Fibroblast of peridontal ligament (primary cell): ENCODE measurements around the gene PLXDC2.
"Not testable (repeated sequence)": the region's sequence is repeated elsewhere in the genome, so short reads cannot be mapped to it uniquely, and the experiment has no call there.

Experiments
- DNase-seq: peaks from one replicate; pipeline ENCODE4 v3.0.0-alpha.2; 2010; ENCODE audit errors: extremely low read depth

Gene PLXDC2

DNA sequence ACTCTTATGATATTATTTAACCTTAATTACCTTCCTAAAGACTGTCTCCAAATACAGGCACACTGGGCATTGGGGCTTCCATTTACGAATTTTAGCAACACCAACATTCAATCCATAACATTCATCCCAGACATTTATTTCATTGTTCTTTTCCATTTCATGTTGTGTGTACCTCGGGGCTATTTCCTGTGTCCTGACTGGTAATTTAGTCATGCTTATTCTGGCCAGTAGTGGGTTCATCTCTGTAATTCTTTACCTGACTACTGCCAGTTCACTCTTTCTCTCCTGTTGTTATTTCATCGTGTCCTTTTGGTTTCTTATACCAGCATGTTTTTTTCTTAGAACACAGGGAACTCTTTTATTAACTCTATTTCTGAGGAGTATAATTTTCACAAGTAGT, 225.7 kb downstream of the PLXDC2 start:
- DNase-seq = no peak

DNA sequence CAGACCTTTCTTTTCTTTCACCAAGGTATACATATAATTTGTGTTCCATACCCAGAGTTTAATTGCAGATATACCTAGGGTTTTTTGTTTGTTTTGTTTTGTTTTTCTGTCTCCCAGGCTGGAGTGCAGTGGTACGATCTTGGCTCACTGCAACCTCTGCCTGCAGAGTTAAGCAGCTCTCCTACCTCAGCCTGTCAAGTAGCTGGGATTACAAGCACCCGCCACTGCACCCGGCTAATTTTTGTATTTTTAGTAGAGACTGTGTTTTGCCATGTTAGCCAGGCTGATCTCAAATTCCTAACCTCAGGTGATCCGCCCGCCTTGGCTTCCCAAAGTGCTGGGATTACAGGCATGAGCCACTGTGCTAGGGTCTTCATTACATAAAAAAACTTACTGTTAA, 228.9 kb downstream of the PLXDC2 start:
- DNase-seq = not testable (repeated sequence)

DNA sequence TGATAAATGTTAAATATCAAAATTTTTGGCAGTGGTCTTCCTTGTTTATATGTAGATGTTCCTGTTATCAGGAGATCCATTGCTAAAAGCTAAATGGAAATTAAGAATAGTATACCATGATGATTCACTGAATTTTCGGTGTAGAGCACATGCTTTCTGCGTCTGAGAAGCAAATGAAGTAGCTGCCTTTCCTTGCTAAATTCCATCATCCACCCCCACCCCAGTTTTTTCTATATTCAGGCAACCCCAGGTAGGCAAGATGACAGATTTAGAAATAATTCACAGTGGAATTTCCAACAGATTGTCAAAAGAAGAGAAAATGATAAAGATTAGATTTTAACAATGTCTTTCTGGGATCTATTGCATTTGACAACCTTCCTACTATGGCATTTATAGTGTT, 231.9 kb downstream of the PLXDC2 start:
- no peak for DNase-seq

DNA sequence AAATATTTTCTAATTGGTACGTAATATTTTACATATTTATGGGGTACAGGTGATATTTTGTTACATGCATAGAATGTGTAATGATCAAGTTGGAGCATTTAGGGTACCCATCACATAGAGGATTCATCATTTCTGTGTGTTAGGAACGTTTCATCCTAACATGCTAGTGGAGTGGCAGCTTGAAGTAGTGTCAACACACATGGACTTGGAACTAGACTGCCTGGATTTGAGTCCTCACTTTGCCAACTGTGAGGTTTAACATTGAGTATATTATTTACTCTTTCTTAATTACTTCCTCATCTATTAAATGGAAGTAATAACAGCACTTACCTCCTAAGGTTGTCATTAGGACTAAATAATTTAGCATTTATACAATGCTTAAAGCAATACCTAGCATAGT, 241.9 kb downstream of the PLXDC2 start:
- DNase-seq = no peak

GRCh38 chr10:20059084-20059835, 243.0 kb downstream of the PLXDC2 start:
- DNase-seq = no peak

DNA sequence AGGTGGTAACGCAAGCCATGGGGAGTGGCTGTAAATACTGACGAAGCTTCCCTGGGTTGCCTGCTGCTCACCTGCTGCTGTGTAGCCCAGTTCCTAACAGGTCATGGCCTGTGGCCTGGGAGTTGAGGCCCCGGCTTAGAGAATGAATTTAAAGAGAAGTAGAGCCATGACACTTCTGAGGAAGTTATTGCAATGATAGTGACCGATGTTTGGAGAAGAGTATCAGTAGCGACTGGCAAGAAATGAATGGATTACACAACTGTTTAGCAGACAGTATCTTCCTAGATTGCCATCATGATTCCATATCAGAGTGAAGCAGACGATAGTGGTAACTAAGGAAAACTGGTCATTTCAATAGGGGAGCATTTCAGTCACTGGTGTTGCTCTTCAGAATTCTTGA, 249.6 kb downstream of the PLXDC2 start:
- no peak for DNase-seq

GRCh38 chr10:20073167-20073566, 256.9 kb downstream of the PLXDC2 start:
- DNase-seq = no peak

DNA sequence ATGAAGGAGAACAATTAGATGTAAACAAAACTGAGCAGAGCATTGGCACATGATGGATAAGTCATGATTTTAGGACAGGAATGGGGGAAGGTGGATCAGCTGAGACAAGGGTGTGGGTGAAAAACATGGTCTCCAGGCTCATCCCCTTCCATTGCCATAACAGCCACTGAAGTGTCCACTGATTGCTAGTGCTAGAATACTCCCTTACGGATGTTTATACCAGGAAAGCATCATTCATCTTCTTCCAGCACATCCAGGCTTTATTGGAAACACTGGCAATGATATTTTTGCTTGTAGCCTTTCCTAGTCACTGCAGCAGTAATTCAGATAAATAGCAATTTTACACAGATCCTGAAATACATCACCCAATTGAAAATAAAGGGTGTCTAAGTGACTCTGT, 259.5 kb downstream of the PLXDC2 start:
- no peak for DNase-seq

GRCh38 chr10:20084451-20084850, 268.2 kb downstream of the PLXDC2 start:
- DNase-seq = no peak

DNA sequence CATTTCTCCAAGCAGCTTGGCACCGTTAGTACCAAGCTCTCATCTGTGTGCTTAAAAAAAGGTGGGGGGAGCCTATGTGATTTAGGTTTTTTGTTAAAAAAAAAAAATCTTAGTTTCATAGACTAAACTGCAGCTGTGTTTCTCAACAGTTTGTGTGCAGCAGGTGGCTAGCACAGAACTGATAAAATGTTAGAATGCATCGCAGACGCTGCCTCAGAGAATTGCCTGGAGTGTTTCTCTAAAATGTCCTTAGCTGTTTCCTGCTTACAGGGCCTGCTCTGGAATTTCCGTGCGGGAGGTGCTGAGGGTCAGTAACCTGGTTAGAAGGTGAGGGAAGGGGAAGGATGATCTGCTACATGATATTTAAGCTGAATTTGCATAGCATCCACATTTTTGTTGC, 268.9 kb downstream of the PLXDC2 start:
- DNase-seq = no peak

DNA sequence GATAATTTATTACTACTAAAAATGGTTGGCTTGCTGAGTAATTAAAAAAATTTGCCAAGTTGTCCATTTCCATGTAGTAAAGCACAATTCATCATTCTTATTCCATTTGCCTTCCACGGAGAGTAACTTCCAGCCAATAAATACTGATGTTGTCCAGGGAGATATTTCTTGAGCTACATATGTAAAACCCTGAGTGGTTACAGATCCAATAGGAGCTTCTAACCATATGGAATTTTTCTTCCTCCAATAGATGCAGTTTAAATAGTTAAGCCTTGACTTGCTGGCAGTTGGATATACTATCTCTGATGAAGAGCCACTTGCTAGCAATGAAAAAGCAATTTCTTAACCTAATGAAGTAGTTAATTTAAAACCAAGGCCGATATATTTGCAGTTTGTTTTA, 271.1 kb downstream of the PLXDC2 start:
- DNase-seq = no peak

DNA sequence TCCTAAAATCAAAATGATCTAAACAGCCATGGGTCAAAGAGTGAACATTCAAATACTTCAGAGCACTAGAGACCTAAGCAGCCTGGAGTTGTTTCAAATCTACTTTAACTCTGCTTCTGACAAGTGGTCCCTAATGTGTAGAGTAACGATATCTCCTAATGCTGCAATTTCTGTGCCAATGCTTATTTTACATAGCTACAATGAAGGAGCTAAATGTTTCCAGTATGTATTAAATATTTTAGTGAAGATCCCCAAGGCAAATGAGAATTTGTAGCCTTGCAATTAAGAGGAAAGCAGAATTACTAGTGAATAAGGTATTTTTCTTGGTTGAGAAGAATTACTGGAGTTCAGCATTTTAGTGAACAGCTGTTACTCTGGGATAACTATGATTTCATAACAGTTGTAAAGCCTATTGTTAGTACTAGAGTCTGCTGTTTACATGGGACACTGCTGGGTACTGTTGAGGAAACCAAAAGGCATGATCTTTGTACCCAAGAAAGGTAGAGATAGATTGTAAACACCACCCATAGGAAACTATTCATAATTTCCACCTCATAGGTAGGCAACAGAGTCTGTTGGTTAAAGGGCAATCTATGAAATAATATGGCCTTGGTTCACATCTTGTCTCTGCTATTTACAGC, 271.9 kb downstream of the PLXDC2 start:
- DNase-seq = no peak

DNA sequence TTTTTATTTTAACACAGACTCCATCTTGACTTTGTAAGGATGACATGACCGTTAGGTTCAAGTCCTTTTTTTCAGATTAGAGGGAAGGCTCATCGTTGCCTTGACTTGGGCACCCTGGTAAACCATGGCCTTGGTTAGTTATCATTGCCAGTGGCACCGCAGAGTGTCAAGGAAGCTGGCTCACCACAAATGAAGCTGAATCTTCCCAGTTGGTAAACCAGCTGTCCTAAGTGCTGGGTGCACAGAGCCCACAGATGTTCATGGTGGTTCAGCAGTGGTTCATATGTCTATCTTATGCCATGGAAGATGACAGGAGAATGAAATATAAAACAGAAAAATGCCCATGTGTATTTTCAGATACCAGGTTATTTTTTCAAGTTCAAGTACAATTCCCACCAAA, 273.6 kb downstream of the PLXDC2 start:
- no peak for DNase-seq

DNA sequence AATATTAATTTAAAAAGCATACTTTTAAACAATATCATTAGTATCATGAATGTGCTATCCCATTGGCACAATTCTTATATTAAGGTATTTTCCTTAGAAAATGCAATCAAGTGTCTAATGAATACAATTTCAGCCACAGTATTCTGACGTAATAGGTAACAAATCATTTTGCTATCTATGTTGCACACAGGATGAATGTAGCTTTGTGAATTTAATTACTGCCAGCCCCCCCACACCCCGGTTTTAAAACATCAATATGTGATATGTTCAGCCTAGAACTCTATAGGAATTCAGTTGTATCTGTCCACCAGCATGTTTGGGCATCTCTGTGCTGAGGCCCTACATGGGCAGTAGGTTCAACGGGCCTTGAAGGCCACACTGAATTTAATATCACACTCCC, 274.6 kb downstream of the PLXDC2 start:
- no peak for DNase-seq

DNA sequence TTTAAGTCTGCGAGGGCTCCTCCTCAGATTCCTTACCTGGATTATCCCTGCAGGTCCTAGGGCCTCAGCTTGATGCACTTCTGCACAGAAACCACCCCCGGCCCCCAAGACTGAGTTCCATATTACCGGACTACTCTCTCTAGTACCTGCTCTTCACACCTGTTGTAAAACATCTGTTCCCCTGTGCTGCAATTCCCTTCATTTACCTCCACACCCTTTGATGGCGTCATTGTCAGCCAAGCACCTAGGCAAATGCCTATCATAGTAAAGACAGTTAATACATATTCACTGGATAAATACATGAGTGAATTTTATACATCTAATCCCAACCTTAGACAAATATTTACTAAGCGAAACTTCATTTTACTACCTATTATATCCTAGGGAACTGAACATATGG, 275.5 kb downstream of the PLXDC2 start:
- no peak for DNase-seq

GRCh38 chr10:20093600-20093999, 277.4 kb downstream of the PLXDC2 start:
- no peak for DNase-seq

DNA sequence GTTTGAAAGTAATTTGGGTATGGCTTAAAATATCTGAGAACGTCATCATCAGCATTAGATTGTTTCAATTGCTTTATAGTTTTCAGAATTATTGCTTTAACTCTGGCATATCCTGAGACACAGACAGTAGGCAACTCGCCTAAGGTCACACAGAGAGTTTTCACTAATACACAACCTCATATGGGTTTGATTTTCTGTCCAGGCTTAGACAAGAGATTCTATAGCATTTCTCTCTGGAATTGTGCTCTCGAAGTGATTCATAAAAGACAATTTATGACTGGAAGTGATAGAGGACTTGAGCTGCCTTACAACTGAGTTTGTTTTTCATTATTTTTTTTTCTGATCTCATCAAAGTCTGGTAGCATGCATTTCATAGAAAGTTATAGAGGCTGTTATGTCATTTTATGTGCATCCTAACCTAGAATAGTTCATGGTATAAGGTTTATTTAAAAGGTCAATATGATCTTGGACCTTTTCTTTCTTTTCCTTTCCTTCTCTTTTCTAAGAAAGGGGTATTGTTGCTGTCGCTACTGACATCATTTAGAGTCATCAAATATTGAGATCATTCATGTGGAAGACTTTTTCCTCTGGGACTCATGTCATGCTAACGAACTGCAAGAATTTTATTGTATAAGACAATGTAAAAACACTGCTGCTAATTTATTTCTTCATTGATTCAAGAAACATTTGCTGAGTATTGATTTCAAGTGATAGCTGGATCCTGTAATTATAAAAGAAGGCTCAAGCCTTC, 278.2 kb downstream of the PLXDC2 start:
- no peak for DNase-seq

- DNase-seq = peak; percentile 2
Observed at GRCh38 chr10:20100171-20100570, 283.9 kb downstream of the PLXDC2 start.

- no peak for DNase-seq
Observed at GRCh38 chr10:20105236-20105635, 289.0 kb downstream of the PLXDC2 start.

DNA sequence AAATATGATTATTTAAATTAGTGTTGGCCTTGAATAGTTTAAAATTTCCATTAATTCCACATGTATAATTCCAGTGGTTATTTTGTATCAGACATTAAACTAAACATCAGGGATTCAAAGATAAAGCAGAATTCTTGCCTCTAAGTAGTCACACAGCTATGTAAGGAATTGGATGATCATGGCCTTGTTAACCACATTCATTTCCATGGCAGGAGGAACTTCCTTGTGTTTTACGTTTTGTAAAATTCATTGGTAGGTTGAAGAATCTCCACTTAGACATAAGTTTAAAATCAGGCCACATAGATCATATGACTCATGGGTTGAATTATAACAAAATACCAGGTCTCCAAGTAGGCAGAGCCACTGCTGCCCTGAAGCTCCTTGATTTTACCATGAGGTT, 289.7 kb downstream of the PLXDC2 start:
- peak; percentile 4 for DNase-seq

DNA sequence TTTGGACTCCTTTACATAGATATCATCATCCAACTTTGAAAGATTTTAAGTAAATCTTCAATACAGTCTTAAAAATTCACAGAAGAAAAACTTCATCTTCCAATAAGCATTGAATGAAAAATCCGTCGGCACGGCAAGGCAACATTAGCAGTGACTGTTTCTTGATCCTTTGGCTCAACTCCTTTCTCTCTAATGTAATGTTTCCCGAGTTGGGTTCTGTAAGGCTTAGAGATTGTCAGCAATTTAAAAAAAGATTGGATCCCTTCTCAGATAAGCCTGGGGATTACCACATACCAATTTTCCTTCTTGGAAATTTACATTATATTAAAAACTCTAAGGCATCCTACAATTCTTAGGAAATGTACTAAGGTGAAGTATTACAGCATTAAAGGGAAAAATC, 291.8 kb downstream of the PLXDC2 start:
- DNase-seq = no peak

DNA sequence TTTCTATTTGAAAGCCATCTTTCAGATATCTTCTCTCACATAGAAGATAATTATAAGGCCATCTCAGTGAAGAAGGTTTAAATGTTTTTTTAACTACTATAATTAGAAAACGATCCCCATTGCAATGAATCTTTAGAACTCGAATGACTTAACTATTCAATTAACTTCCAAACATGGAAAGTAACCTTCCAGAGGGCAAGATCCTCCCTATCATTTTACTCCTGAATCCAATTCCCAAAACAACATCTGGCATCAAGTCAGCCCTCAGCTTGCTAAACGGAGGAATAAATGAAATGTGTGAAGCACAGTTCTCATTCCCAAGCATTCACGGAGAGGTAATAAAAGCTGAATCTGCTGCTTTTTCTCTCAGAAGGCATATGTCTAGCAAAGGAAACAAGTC, 293.4 kb downstream of the PLXDC2 start:
- no peak for DNase-seq
